Activated CD4-positive, alpha-beta T cell treated with anti-CD3 and anti-CD28 coated beads for 36 hours (primary cell): ENCODE measurements around the gene MAB21L3. TPM values are rescaled to one million over a fixed set of nuclear protein-coding genes. Genes with fewer than 3 reads are reported as not detected.

Experiments
- ATAC-seq: fragments of 200-7000 bp; cut with Tn5 transposase; one replicate; pipeline ENCODE4 v1.10.0; 2021; ENCODE audit warnings: mild to moderate bottlenecking, moderate library complexity
- CTCF ChIA-PET: fragments of 350-600 bp; sonication (Branson Sonifier 250); formaldehyde crosslinking; loops from one replicate; lab custom pipeline; 2021; ENCODE audit warnings: antibody characterized with exemption; lab: Charles Lee
- POLR2A ChIA-PET: fragments of 350-600 bp; sonication (Branson Sonifier 250); formaldehyde crosslinking; loops from one replicate; lab custom pipeline; 2021; ENCODE audit warnings: antibody characterized with exemption, inconsistent platforms; lab: Charles Lee
- DNase-seq: peaks from one replicate; pipeline ENCODE4 v3.0.0-alpha.2; 2020
- H3K27ac Mint-ChIP-seq: one replicate; pipeline ENCODE4 v1.8.0; 2021; ENCODE audit warnings: mixed read lengths
- H3K27me3 Mint-ChIP-seq: one replicate; pipeline ENCODE4 v1.8.0; 2021; ENCODE audit warnings: mixed read lengths
- H3K36me3 Mint-ChIP-seq: one replicate; pipeline ENCODE4 v1.8.0; 2021; ENCODE audit warnings: low read depth, mixed read lengths
- H3K4me1 Mint-ChIP-seq: one replicate; pipeline ENCODE4 v1.8.0; 2021; ENCODE audit warnings: mixed read lengths
- H3K4me3 Mint-ChIP-seq: one replicate; pipeline ENCODE4 v1.8.0; 2021; ENCODE audit warnings: mild to moderate bottlenecking, moderate library complexity, mixed read lengths
- H3K9me3 Mint-ChIP-seq: one replicate; pipeline ENCODE4 v1.8.0; 2021; ENCODE audit warnings: low read depth, mixed read lengths
- intact Hi-C, 2 experiments: fragments of 100-400 bp; cut with DNase I in 1 of 2; cut with micrococcal nuclease in 1 of 2; formaldehyde crosslinking; loops; one replicate each; pipeline versions ENCODE4 v1.14.2 to v1.15.1; 2022 to 2024; cut with DNase I, micrococcal nuclease
- total RNA-seq, 2 experiments: library from RNA; stranded (reverse); gene quantifications; one replicate each; pipeline ENCODE4 v1.2.3, GENCODE V29; 2021

Gene MAB21L3
- total RNA-seq, 2 experiments from 2014 or later, result not detected

- peaks cover 1% of the 10 kb centered on the region for H3K36me3 Mint-ChIP-seq
- no peak overlapping the region for H3K4me3 Mint-ChIP-seq
- DNase-seq, result no peak
- H3K4me1 Mint-ChIP-seq, result peaks cover 18% of the 10 kb centered on the region
- H3K27ac Mint-ChIP-seq, result no peak overlapping the region
- POLR2A ChIA-PET, result no interaction called here
- H3K27me3 Mint-ChIP-seq, result peaks cover 4% of the 10 kb centered on the region
- CTCF ChIA-PET, result interaction anchor here (0.8 to 8.5 kb wide), 7 partner anchors 12 to 441 kb away, joined by 3 to 60 read pairs (median 9); no protein-coding TSS in a partner anchor
- peaks cover 7% of the 10 kb centered on the region for H3K9me3 Mint-ChIP-seq
- intact Hi-C loops, result loop anchor here in 1 of 2 experiments (2.0 kb wide), 2 partner anchors 15 to 223 kb away; no protein-coding TSS in a partner anchor
- ATAC-seq, result no peak
Observed at GRCh38 chr1:116153692-116154031, 42.5 kb downstream of the MAB21L3 start.

GRCh38 chr1:116154536-116154935 is 43.3 kb downstream of the MAB21L3 start:
- peaks cover 4% of the 10 kb centered on the region for H3K27me3 Mint-ChIP-seq
- ChIA-PET CTCF (interaction anchor here (0.7 to 8.5 kb wide), 8 partner anchors 11 to 331 kb away, joined by 3 to 60 read pairs (median 7); no protein-coding TSS in a partner anchor), POLR2A (no interaction called here)
- DNase-seq (no peak), ATAC-seq (no peak)
- no peak overlapping the region for H3K4me3 Mint-ChIP-seq
- H3K27ac Mint-ChIP-seq, result no peak overlapping the region
- intact Hi-C loops, result no loop called here
- H3K4me1 Mint-ChIP-seq, result peaks cover 18% of the 10 kb centered on the region
- peaks cover 1% of the 10 kb centered on the region for H3K36me3 Mint-ChIP-seq
- H3K9me3 Mint-ChIP-seq, result peaks cover 7% of the 10 kb centered on the region

GRCh38 chr1:116157096-116157495 is 45.9 kb downstream of the MAB21L3 start:
- H3K27ac Mint-ChIP-seq, result no peak overlapping the region
- CTCF ChIA-PET, result interaction anchor here (0.9 kb wide), 1 partner anchor 12 kb away, joined by 4 read pairs; no protein-coding TSS in a partner anchor

GRCh38 chr1:116159177-116159576 is 48.0 kb downstream of the MAB21L3 start:
- Mint-ChIP-seq H3K4me3 (no peak overlapping the region), H3K9me3 (peaks cover 7% of the 10 kb centered on the region), H3K36me3 (peaks cover 1% of the 10 kb centered on the region), H3K27ac (no peak overlapping the region), H3K4me1 (no peaks in the 10 kb centered on the region), H3K27me3 (peaks cover 4% of the 10 kb centered on the region)
- POLR2A ChIA-PET, result no interaction called here
- ATAC-seq (no peak), DNase-seq (no peak)
- intact Hi-C loops, result no loop called here
- CTCF ChIA-PET, result interaction anchor here (0.6 to 1.4 kb wide), 9 partner anchors 10 to 1046 kb away, joined by 3 to 9 read pairs (median 3); no protein-coding TSS in a partner anchor

More at GRCh38 chr1:116157096-116157495, 45.9 kb downstream of the MAB21L3 start:
- Mint-ChIP-seq H3K36me3 (peaks cover 1% of the 10 kb centered on the region), H3K9me3 (peaks cover 7% of the 10 kb centered on the region), H3K4me3 (no peak overlapping the region), H3K4me1 (no peaks in the 10 kb centered on the region), H3K27me3 (peaks cover 4% of the 10 kb centered on the region)
- DNase-seq (no peak), ATAC-seq (no peak)
- POLR2A ChIA-PET, result no interaction called here
- intact Hi-C loops, result no loop called here

GRCh38 chr1:116159611-116160010 is 48.4 kb downstream of the MAB21L3 start:
- ATAC-seq (no peak), DNase-seq (no peak)
- peaks cover 1% of the 10 kb centered on the region for H3K36me3 Mint-ChIP-seq
- peaks cover 2% of the 10 kb centered on the region for H3K27me3 Mint-ChIP-seq
- H3K27ac Mint-ChIP-seq, result no peak overlapping the region
- intact Hi-C loops, result no loop called here
- H3K4me3 Mint-ChIP-seq, result no peak overlapping the region
- H3K4me1 Mint-ChIP-seq, result no peaks in the 10 kb centered on the region
- peaks cover 7% of the 10 kb centered on the region for H3K9me3 Mint-ChIP-seq
- CTCF ChIA-PET, result interaction anchor here (0.6 to 1.4 kb wide), 8 partner anchors 9 to 1047 kb away, joined by 3 to 9 read pairs (median 3); no protein-coding TSS in a partner anchor
- POLR2A ChIA-PET, result interaction anchor here (0.6 kb wide), 1 partner anchor 308 kb away, joined by 4 read pairs; no protein-coding TSS in a partner anchor

GRCh38 chr1:116161390-116161789 is 50.2 kb downstream of the MAB21L3 start:
- Mint-ChIP-seq H3K4me1 (no peaks in the 10 kb centered on the region), H3K27me3 (no peaks in the 10 kb centered on the region), H3K36me3 (peaks cover 1% of the 10 kb centered on the region), H3K9me3 (peaks cover 7% of the 10 kb centered on the region), H3K27ac (no peak overlapping the region), H3K4me3 (no peak overlapping the region)
- intact Hi-C loops, result no loop called here
- ATAC-seq, result no peak
- ChIA-PET POLR2A (no interaction called here), CTCF (interaction anchor here (1.5 kb wide), 1 partner anchor 9 kb away, joined by 4 read pairs; no protein-coding TSS in a partner anchor)
- no peak for DNase-seq

- intact Hi-C loops, result no loop called here
- no peak for DNase-seq
- no peaks in the 10 kb centered on the region for H3K27me3 Mint-ChIP-seq
Observed at GRCh38 chr1:116161877-116162390, 50.7 kb downstream of the MAB21L3 start.

GRCh38 chr1:116163533-116163932 is 52.3 kb downstream of the MAB21L3 start:
- H3K4me3 Mint-ChIP-seq, result no peak overlapping the region
- no peak for DNase-seq
- ATAC-seq, result no peak
- intact Hi-C loops, result no loop called here
- no peaks in the 10 kb centered on the region for H3K27me3 Mint-ChIP-seq
- H3K27ac Mint-ChIP-seq, result no peak overlapping the region
- POLR2A ChIA-PET, result no interaction called here
- peaks cover under 1% of the 10 kb centered on the region for H3K9me3 Mint-ChIP-seq
- no peaks in the 10 kb centered on the region for H3K36me3 Mint-ChIP-seq
- CTCF ChIA-PET, result no interaction called here
- peaks cover 3% of the 10 kb centered on the region for H3K4me1 Mint-ChIP-seq

More at GRCh38 chr1:116161877-116162390, 50.7 kb downstream of the MAB21L3 start:
- peaks cover 1% of the 10 kb centered on the region for H3K36me3 Mint-ChIP-seq
- no peaks in the 10 kb centered on the region for H3K4me1 Mint-ChIP-seq
- H3K27ac Mint-ChIP-seq, result no peak overlapping the region
- peaks cover 6% of the 10 kb centered on the region for H3K9me3 Mint-ChIP-seq
- ATAC-seq, result no peak
- ChIA-PET POLR2A (no interaction called here), CTCF (interaction anchor here (1.5 kb wide), 1 partner anchor 10 kb away, joined by 4 read pairs; no protein-coding TSS in a partner anchor)
- no peak overlapping the region for H3K4me3 Mint-ChIP-seq

GRCh38 chr1:116164150-116164549 is 53.0 kb downstream of the MAB21L3 start:
- CTCF ChIA-PET, result interaction anchor here (2.2 kb wide), 1 partner anchor 10 kb away, joined by 9 read pairs; no protein-coding TSS in a partner anchor

GRCh38 chr1:116164604-116165368 is 53.6 kb downstream of the MAB21L3 start:
- CTCF ChIA-PET, result interaction anchor here (1.1 to 2.6 kb wide), 4 partner anchors 11 to 320 kb away, joined by 4 to 17 read pairs (median 8); no protein-coding TSS in a partner anchor
- H3K27me3 Mint-ChIP-seq, result no peaks in the 10 kb centered on the region
- no peak overlapping the region for H3K4me3 Mint-ChIP-seq
- POLR2A ChIA-PET, result no interaction called here
- H3K27ac Mint-ChIP-seq, result no peak overlapping the region
- intact Hi-C loops, result no loop called here
- H3K9me3 Mint-ChIP-seq, result no peaks in the 10 kb centered on the region
- ATAC-seq, result no peak
- peaks cover 10% of the 10 kb centered on the region for H3K4me1 Mint-ChIP-seq
- H3K36me3 Mint-ChIP-seq, result no peaks in the 10 kb centered on the region
- no peak for DNase-seq

More at GRCh38 chr1:116164150-116164549, 53.0 kb downstream of the MAB21L3 start:
- Mint-ChIP-seq H3K36me3 (no peaks in the 10 kb centered on the region), H3K9me3 (no peaks in the 10 kb centered on the region), H3K27me3 (no peaks in the 10 kb centered on the region), H3K27ac (no peak overlapping the region), H3K4me1 (peaks cover 9% of the 10 kb centered on the region), H3K4me3 (no peak overlapping the region)
- ATAC-seq (no peak), DNase-seq (no peak)
- POLR2A ChIA-PET, result no interaction called here
- intact Hi-C loops, result no loop called here

GRCh38 chr1:116165572-116165971 is 54.4 kb downstream of the MAB21L3 start:
- H3K36me3 Mint-ChIP-seq, result no peaks in the 10 kb centered on the region
- H3K9me3 Mint-ChIP-seq, result no peaks in the 10 kb centered on the region
- H3K4me3 Mint-ChIP-seq, result no peak overlapping the region
- no peak for ATAC-seq
- CTCF ChIA-PET, result interaction anchor here (0.6 to 2.6 kb wide), 5 partner anchors 12 to 650 kb away, joined by 3 to 17 read pairs (median 7); no protein-coding TSS in a partner anchor
- POLR2A ChIA-PET, result no interaction called here
- intact Hi-C loops, result no loop called here
- DNase-seq, result no peak
- H3K4me1 Mint-ChIP-seq, result peaks cover 10% of the 10 kb centered on the region
- no peak overlapping the region for H3K27ac Mint-ChIP-seq
- no peaks in the 10 kb centered on the region for H3K27me3 Mint-ChIP-seq
